GM21526 (cell line): ENCODE data around the gene HLA-B.

Experiments
- ATAC-seq: cut with Tn5 transposase; IDR thresholded peaks from one replicate; pipeline ENCODE4 v1.9.1; 2021; ENCODE audit warnings: moderate library complexity; ENCODE audit not compliant: unreplicated experiment, low FRiP score

HLA-B gene

DNA sequence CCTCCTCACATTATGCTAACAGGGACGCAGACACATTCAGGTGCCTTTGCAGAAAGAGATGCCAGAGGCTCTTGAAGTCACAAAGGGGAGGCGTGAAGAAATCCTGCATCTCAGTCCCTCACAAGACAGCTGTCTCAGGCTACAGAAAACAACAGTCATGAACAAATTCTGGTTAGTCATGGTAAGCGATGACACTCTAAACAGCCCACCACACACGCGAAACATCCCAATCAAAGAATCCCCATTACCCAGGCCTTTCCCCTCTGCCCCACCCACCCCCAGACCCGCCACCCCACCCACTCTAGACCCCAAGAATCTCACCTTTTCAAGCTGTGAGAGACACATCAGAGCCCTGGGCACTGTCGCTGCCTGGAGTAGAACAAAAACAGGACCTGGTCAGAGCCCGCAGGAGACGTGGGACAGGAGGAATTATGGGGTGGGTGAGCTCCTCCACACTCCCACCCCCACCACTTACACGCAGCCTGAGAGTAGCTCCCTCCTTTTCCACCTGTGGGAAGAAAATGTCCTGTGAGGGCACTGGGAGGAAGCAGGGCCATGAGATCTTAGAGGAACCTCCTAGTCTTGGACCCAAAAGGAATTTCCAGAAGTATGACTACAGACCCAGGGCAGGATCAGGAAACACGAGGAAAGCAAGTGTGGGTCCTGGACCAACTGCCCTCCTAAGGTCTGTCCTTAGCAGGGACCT lies 2.7 kb downstream of the HLA-B start:
- ATAC-seq = no peak

- no peak for ATAC-seq
Observed at GRCh38 chr6:31353384-31353945, 3.5 kb downstream of the HLA-B start.

GRCh38 chr6:31352683-31353383 lies 4.1 kb downstream of the HLA-B start:
- ATAC-seq = no peak

GRCh38 chr6:31352310-31352682 lies 4.7 kb downstream of the HLA-B start:
- no peak for ATAC-seq

GRCh38 chr6:31351401-31352309 lies 5.3 kb downstream of the HLA-B start:
- no peak for ATAC-seq

- no peak for ATAC-seq
Observed at GRCh38 chr6:31351033-31351380, 6.0 kb downstream of the HLA-B start.

GRCh38 chr6:31350196-31351032 lies 6.6 kb downstream of the HLA-B start:
- no peak for ATAC-seq

DNA sequence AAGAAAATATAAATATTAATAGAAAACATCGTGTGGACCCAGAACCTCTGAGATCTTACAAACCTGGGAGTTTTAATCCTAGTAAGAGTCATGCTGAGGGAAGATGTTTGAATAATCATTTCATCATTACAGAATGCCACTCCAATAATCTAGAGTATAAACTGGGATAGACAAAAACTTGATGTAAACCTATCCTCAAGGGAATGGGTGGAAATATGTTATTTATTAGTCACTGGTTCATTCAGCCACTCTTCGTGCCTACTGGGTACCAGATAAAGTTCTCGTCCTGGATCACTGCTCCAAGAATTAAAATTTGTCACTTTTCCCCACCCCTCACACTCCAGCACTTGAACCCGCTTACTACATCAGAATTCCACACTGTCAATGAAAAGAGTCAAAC lies 7.7 kb downstream of the HLA-B start:
- ATAC-seq = no peak

DNA sequence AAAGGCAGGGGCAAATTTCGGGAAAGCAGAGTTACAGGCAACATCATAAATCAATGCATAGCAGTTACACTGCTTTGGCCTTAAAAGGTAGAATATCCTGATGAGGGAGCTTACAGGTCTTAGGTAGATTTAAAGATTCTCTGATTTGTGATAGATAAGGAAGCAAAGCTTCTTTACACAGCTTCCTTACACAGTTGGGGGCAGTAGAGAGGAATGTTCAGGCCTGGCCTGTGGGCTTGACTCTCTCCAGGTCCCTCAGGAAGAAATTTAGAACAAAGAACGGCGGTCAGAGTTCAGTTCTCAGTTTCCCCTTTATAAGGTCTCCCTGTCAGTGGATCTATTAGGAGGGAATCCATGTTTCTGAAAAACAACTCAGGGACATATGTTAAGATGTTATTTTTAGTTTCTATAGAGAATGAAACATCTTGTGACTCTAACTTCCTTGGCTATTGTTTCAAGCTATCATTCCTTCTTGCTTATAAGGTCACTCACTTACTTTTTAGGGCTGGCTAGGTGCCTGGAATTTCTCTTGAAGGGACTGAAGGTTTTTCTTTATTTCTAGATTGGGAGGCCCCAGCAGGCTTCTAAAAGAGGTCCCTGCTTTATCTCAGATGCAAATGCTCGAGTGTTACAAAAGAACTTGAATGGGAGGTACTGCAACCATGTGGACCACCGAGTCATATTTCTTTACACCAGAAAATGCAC lies 11.8 kb downstream of the HLA-B start:
- ATAC-seq = no peak

DNA sequence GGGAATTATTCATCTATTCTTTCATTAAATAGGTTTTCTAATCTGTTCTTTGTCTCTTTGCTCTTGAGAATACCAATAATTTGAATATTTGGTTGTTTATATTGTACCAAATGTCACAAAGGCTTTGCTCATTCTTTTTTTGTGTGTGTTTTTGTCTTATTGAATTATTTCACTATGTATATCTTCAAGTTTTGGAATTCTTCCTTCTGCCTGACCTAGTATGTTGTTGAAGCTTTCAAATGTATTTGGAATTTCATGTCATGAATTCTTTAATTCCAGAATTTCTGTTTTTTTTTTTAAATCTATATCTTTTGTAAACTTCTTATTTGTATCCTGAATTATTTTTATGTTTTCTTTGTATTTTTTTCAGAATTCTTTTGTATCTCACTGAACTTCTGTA lies 16.8 kb downstream of the HLA-B start:
- ATAC-seq = no peak

- no peak for ATAC-seq
Observed at GRCh38 chr6:31339210-31339609, 17.8 kb downstream of the HLA-B start.

DNA sequence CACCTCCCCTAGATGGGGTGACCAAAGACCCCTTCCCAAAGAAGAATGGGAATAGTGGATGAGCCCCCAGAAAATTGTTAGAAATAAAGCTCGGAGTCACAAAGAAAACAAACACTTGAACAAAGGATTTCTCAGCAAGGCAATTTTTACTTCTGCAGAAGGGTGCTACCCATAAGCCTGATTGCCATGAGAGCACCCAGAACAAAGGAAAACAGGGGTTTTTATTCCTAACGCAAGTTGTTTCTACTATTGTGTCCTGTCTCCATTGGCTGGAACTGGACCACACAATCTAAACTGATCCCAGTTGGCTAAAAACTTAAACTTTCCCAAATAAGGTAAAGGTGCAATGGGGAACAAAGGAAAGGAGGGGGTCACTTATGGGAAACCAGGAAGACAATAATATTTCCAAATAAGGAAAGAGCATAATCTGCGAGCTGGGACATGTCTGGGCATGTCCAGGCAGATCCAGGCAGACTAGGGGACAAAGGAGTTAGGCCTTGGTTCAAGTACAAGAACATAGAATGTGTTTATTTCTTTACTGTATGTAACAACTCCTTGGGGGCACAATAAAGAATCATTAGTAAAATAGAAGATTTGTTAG lies 20.0 kb downstream of the HLA-B start:
- no peak for ATAC-seq

DNA sequence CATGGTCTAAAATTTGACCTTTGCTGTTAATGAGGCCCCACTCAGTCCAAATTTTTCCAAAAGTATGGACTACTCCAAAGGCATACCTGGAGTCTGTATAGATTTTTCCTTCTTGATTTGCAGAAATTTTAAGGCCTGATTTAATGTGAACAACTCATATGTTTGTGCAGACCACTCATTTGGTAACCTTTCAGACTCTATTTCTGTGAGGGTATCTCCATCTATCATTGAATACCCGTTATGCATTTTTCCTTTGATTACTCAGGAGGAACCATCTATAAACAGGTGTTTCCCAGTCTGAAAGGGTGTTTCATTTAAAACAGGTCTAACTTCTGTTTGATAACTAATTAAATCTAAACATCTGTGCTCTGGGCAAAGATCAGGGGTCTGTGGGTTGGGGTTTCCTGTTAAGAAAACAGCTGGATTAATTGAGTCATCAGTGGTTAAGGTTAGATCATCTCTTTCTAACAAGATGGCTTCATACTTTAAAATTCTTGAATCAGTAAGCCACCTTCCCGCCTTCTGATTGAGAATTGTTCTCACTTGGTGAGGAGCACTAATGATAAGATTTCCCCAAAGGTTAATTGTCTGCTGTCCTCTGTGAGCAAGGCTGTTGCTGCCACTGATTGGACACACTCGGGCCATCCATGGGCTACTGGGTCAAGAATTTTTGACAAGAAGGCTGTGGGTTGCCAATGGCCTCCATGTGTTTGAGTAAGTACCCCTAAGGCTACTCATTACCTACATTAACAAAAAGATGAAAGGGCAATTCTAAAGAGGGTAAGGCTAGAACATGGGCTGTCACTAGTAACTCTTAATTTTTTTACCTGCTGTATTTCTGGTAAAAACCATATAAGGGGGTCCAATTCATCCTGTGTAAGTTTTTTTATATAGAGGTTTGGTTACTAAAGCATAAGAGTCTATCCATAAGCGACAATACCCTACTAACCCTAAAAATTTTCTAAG lies 24.1 kb downstream of the HLA-B start:
- no peak for ATAC-seq

DNA sequence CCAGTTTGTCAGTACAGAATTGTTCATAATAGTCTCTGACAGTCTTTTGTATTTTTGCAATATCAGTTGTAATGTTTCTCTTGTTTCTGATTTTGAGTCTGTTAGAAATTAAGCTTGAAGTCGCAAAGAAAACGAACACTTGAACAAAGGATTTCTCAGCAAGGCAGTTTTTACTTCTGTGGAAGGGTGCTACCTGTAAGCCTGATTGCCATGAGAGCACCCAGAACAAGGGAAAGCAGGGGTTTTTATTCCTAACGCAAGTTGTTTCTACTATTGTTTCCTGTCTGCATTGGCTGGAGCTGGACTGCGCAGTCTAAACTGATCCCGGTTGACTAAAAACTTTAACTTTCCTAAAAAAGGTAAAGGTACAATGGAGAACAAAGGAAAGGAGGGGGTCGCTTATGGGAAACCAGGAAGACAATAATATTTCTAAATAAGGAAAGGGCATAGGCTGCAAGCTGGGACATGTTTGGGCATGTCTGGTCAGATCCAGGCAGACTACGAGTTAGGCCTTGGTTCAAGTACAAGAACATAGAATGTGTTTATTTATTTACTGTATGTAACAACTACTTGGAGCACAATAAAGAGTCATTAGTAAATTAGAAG lies 28.5 kb downstream of the HLA-B start:
- no peak for ATAC-seq

DNA sequence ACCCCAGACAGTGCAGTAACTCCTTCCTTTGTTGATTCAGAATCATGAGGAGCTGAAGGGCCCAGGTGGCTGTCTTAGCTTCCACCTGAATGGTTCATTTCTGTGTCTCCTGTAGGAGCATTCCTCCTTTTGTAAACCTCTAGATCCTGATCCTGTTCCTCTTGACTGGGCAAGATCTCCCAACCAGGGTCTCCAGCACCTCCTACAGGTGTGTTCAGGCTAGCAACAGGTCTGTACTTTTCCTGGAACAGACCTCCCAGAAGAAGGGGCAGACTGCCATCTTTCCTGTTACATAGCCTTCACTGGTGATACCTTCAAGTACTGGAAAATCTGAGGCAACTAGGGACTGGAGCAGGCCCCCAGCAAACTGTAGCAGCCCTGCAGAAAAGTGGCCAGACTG lies 35.2 kb downstream of the HLA-B start:
- ATAC-seq = no peak

DNA sequence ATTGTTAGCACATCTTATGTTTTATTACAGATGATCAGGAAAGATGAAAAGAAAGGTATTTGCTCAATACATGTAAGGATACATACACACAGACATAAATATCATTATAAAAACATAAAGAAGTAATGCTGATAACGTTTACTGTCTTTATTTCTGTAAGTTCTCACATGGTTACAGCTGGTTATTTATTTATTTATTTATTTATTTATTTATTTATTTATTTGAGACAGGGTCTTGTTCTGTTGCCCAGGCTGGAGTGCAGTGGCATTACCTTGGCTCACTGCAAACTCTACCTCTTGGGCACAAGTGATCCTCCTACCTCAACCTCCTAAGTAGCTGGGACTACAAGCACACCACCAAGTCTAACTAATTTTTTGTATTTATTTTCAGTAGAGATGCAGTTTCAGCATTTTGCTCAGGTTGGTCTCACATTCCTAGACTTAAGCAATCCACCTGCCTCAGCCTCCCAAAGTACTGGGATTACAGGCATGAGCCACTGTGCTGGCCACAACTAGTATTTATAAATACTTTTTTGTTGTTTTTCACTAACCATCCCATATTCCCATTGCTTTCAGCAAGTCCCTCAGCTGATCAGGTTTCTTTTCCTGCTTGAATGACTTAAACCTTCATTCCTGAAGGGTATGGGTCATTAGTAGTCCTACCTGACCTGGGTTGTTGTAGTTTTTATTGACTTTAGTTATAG lies 35.8 kb downstream of the HLA-B start:
- ATAC-seq = no peak

GRCh38 chr6:31317036-31317435 lies 39.9 kb downstream of the HLA-B start:
- no peak for ATAC-seq
